Endothelial cell of umbilical vein (primary cell): ENCODE results near the gene SPINT3. TPM values are rescaled to one million over a fixed set of nuclear protein-coding genes. Genes with fewer than 3 reads are reported as not detected.

Experiments used
- BruUV-seq: library from RNA; stranded (reverse); fragments of 400-500 nt; replicated peaks from 2 replicates; lab custom pipeline; 2021; lab: Mats Ljungman, UMichigan
- CTCF ChIA-PET: fragments of 300-600, 350-600 bp; sonication (Branson Sonifier 250); formaldehyde crosslinking; loops from one replicate; lab custom pipeline; 2021; ENCODE audit warnings: antibody characterized with exemption, inconsistent platforms; lab: Charles Lee
- POLR2A ChIA-PET: fragments of 300-600, 350-600 bp; sonication (Branson Sonifier 250); formaldehyde crosslinking; loops from one replicate; lab custom pipeline; 2021; ENCODE audit warnings: antibody characterized with exemption, inconsistent platforms; lab: Charles Lee
- DNase-seq: peaks from one replicate; pipeline ENCODE4 v3.0.0-alpha.2; 2011; ENCODE audit warnings: low read depth, low spot score
- FAIRE-seq: peaks from 2 replicates; lab custom pipeline; 2011; peaks lifted over from hg19 to GRCh38; lab: Jason Lieb, UNC
- H2AFZ ChIP-seq: 2 replicates; pipeline ENCODE4 v1.6.0; 2012; ENCODE audit warnings: low read depth, low read length, control low read depth, inconsistent platforms
- H3K27ac ChIP-seq: 2 replicates; pipeline ENCODE4 v1.5.1; 2011; ENCODE audit warnings: low read depth, mild to moderate bottlenecking, control low read depth, low read length, moderate library complexity; ENCODE audit not compliant: insufficient read depth
- H3K27me3 ChIP-seq, 2 experiments: 2 replicates each; pipeline versions ENCODE4 v1.6.0 to v1.6.1; 2011; ENCODE audit warnings: low read length in 2 of 2, mixed read lengths in 1 of 2; ENCODE audit not compliant: control insufficient read depth in 2 of 2, insufficient read depth in 2 of 2
- H3K36me3 ChIP-seq, 2 experiments: 2 replicates in 1 of 2; 3 replicates in 1 of 2; pipeline ENCODE4 v1.5.1; 2011; ENCODE audit warnings: low read length in 2 of 2, mild to moderate bottlenecking in 1 of 2, moderate library complexity in 1 of 2; ENCODE audit not compliant: control insufficient read depth in 2 of 2, insufficient read depth in 2 of 2; ENCODE audit errors: extremely low read depth in 1 of 2
- H3K4me1 ChIP-seq: 3 replicates; pipeline ENCODE4 v1.5.1; 2011; ENCODE audit warnings: mild to moderate bottlenecking, low read length; ENCODE audit not compliant: control insufficient read depth, insufficient read depth; ENCODE audit errors: extremely low read depth
- H3K4me2 ChIP-seq: 2 replicates; pipeline ENCODE4 v1.6.1; 2011; ENCODE audit warnings: low read length, control low read depth, mixed read lengths; ENCODE audit not compliant: insufficient read depth
- H3K4me3 ChIP-seq, 3 experiments: fragments of 200-600 bp in 1 of 3; sonication (generic), shearing (Covaris generic) in 1 of 3; replicated peaks in 1 of 3; 2 replicates each; pipeline ENCODE4 v1.5.1; 2011 to 2016; ENCODE audit warnings: control low read depth in 3 of 3, low read length in 3 of 3, mild to moderate bottlenecking in 2 of 3, inconsistent platforms in 1 of 3, low read depth in 1 of 3, moderate library complexity in 1 of 3; ENCODE audit not compliant: insufficient read depth in 1 of 3
- H3K79me2 ChIP-seq: 2 replicates; pipeline ENCODE4 v1.6.0; 2012; ENCODE audit warnings: low read length, inconsistent platforms; ENCODE audit not compliant: control insufficient read depth, insufficient read depth
- H3K9ac ChIP-seq: replicated peaks from 2 replicates; pipeline ENCODE3; 2011; ENCODE audit warnings: low read length, control low read depth; ENCODE audit not compliant: insufficient read depth; ENCODE audit errors: extremely low read depth
- H3K9me1 ChIP-seq: replicated peaks from 3 replicates; pipeline ENCODE4 v1.6.0; 2011; ENCODE audit warnings: mild to moderate bottlenecking, low read length; ENCODE audit not compliant: control insufficient read depth, insufficient read depth; ENCODE audit errors: extremely low read depth
- H3K9me3 ChIP-seq: replicated peaks from 2 replicates; pipeline ENCODE4 v1.5.1; 2012; ENCODE audit warnings: low read length, inconsistent platforms; ENCODE audit not compliant: control insufficient read depth, insufficient read depth
- H4K20me1 ChIP-seq: replicated peaks from 2 replicates; pipeline ENCODE3; 2011; ENCODE audit warnings: mild to moderate bottlenecking, low read length; ENCODE audit not compliant: control insufficient read depth, insufficient read depth; ENCODE audit errors: extremely low read depth
- CTCF ChIP-seq, 2 donors: IDR thresholded peaks; 1 replicate in 1 of 2; 2 replicates in 1 of 2; pipeline ENCODE4 v1.5.1; 2011; ENCODE audit warnings: low read length in 2 of 2, mild to moderate bottlenecking in 2 of 2, moderate library complexity in 2 of 2, control low read depth in 1 of 2, inconsistent platforms in 1 of 2, low read depth in 1 of 2; ENCODE audit not compliant: insufficient read depth in 1 of 2; ENCODE audit errors: extremely low read depth in 1 of 2
- EZH2 ChIP-seq: IDR thresholded peaks from 2 replicates; pipeline ENCODE4 v1.6.1; 2012; ENCODE audit warnings: borderline replicate concordance, low read depth, mild to moderate bottlenecking, moderate library complexity, low read length, inconsistent platforms; ENCODE audit not compliant: severe bottlenecking
- FOS ChIP-seq: IDR thresholded peaks from 2 replicates; pipeline ENCODE4 v1.6.1; 2011; ENCODE audit warnings: mild to moderate bottlenecking, low read length, moderate library complexity, borderline replicate concordance; ENCODE audit not compliant: insufficient read depth
- GATA2 ChIP-seq: IDR thresholded peaks from 2 replicates; pipeline ENCODE4 v1.7.0; 2011; ENCODE audit warnings: low read depth, mild to moderate bottlenecking, moderate library complexity, mixed read lengths, low read length; ENCODE audit not compliant: insufficient read length, insufficient read depth
- JUN ChIP-seq: IDR thresholded peaks from 2 replicates; pipeline ENCODE4 v1.6.1; 2011; ENCODE audit warnings: borderline replicate concordance, low read depth; ENCODE audit not compliant: insufficient read length, insufficient read depth
- MAX ChIP-seq: IDR thresholded peaks from 2 replicates; pipeline ENCODE4 v1.6.1; 2011; ENCODE audit not compliant: insufficient read depth, insufficient read length
- MYC ChIP-seq: IDR thresholded peaks from one replicate; pipeline ENCODE4 v1.6.1; 2011; ENCODE audit warnings: mild to moderate bottlenecking, low read depth, low read length
- POLR2A ChIP-seq: IDR thresholded peaks from 2 replicates; pipeline ENCODE4 v1.6.1; 2012; ENCODE audit warnings: low read depth, mild to moderate bottlenecking, control low read depth, low read length
- POLR2AphosphoS5 ChIP-seq: IDR thresholded peaks from 2 replicates; pipeline ENCODE4 v1.6.1; 2012; ENCODE audit warnings: low read depth, mild to moderate bottlenecking, control low read depth, low read length, moderate library complexity; ENCODE audit not compliant: insufficient read depth
- dilution Hi-C: fragments of 300-500 bp; cut with MboI; formaldehyde crosslinking; loops from one replicate; pipeline ENCODE4 v1.15.0; 2019; ENCODE audit warnings: low sequenced_read_pairs; ENCODE audit not compliant: extremely low pct_ligation_motif_present
- intact Hi-C: fragments of 100-400 bp; cut with micrococcal nuclease; formaldehyde crosslinking; loops from one replicate; pipeline ENCODE4 v1.10.0; 2022
- polyA plus RNA-seq, 4 experiments: library from polyadenylated mRNA; depleted of rRNA in 3 of 4; stranded (reverse) in 3 of 4; unstranded in 1 of 4; fragments of >200 nt; gene quantifications; 2 replicates each; pipeline versions ENCODE4 v1.2.1 to v1.2.3, GENCODE V29; 2011 to 2012; ENCODE audit warnings: missing spikeins in 1 of 4
- total RNA-seq: library from RNA; stranded (reverse); gene quantifications from 2 replicates; pipeline ENCODE4 v1.2.3, GENCODE V29; 2021

The SPINT3 gene
- total and polyA plus RNA-seq, 2 donors (not counting 3 experiments of a cell fraction or from before 2014, with no cell fraction given), result not detected

- H3K4me2 ChIP-seq, result no peak overlapping the region
- H3K9me3 ChIP-seq, result no peaks in the 10 kb centered on the region
- no peaks in the 10 kb centered on the region for H3K79me2 ChIP-seq
- DNase-seq, result no peak
- TF ChIP-seq POLR2AphosphoS5, result no peak
- ChIA-PET CTCF (interaction anchor here (1.3 kb wide), 1 partner anchor 225 kb away, joined by 16 read pairs; no protein-coding TSS in a partner anchor), POLR2A (no interaction called here)
- no peak for FAIRE-seq
- no peaks in the 10 kb centered on the region for H3K27me3 ChIP-seq
- H3K27ac ChIP-seq, result no peak overlapping the region
- H3K36me3 ChIP-seq, result no peaks in the 10 kb centered on the region
- no peak overlapping the region for H3K9ac ChIP-seq
- dilution Hi-C loops, result no loop called here
- H2AFZ ChIP-seq, result no peak overlapping the region
- intact Hi-C loops, result no loop called here
- H3K9me1 ChIP-seq, result no peaks in the 10 kb centered on the region
- no peak overlapping the region for H3K4me3 ChIP-seq
- no TSS peak for BruUV-seq
- no peaks in the 10 kb centered on the region for H4K20me1 ChIP-seq
- no peaks in the 10 kb centered on the region for H3K4me1 ChIP-seq
Measured at GRCh38 chr20:45545351-45545750, 29.9 kb upstream of the SPINT3 start.

- no peak for FAIRE-seq
- no peaks in the 10 kb centered on the region for H3K27me3 ChIP-seq
- no peaks in the 10 kb centered on the region for H3K4me1 ChIP-seq
- ChIA-PET POLR2A (no interaction called here), CTCF (interaction anchor here (1.3 kb wide), 1 partner anchor 232 kb away, joined by 5 read pairs; no protein-coding TSS in a partner anchor)
- dilution Hi-C loops (no loop called here), intact Hi-C loops (no loop called here)
- no peaks in the 10 kb centered on the region for H3K9me3 ChIP-seq
- no peaks in the 10 kb centered on the region for H3K36me3 ChIP-seq
- TF ChIP-seq POLR2A (no peak), FOS (no peak), CTCF (IDR thresholded peaks at IDR 0.05; ENCODE audit: extremely low read depth in 1 of 2, insufficient read depth in 1 of 2, low read depth in 1 of 2, low read length in 2 of 2) (no peak), MAX (no peak), EZH2 (no peak), JUN (no peak), GATA2 (no peak), POLR2AphosphoS5 (no peak), MYC (no peak)
- H3K4me2 ChIP-seq, result no peak within 1 kb of the TSS
- BruUV-seq, result no TSS peak
- no peak for DNase-seq
- H3K27ac ChIP-seq, result no peak within 1 kb of the TSS
- H4K20me1 ChIP-seq, result no peaks in the 10 kb centered on the region
- H3K79me2 ChIP-seq, result no peaks in the 10 kb centered on the region
- no peak within 1 kb of the TSS for H3K9ac ChIP-seq
- H2AFZ ChIP-seq, result no peak within 1 kb of the TSS
- no peak within 1 kb of the TSS for H3K4me3 ChIP-seq
- H3K9me1 ChIP-seq, result no peaks in the 10 kb centered on the region
Measured at GRCh38 chr20:45539382-45539781, 24.0 kb upstream of the SPINT3 start, which contains the start of gene WFDC6. Gene WFDC6 (minus strand): TSS chr20:45539482. CDS start chr20:45539407, 75 bp downstream.
